K562 (cell line): ENCODE results near the gene ZNF862. TPM values are rescaled to one million over a fixed set of nuclear protein-coding genes. Genes with fewer than 3 reads are reported as not detected.
A peak's percentile ranks its signal among the peaks of the same experiment; 100 is the strongest.

Source experiments
- ATAC-seq: fragments of 200-7000 bp; cut with Tn5 transposase; 3 replicates; pipeline ENCODE4 v1.9.1; 2020; ENCODE audit warnings: moderate library complexity
- BruUV-seq: library from RNA; stranded (reverse); fragments of 400-500 nt; replicated peaks from 2 replicates; lab custom pipeline; 2021; lab: Mats Ljungman, UMichigan
- CTCF ChIA-PET: fragments of 300-600 bp; formaldehyde crosslinking; extraction: SDS; loops from one replicate; lab custom pipeline; 2021; ENCODE audit warnings: low intra/inter-chr PET ratio; lab: Yijun Ruan, JAX
- POLR2A ChIA-PET: fragments of 300-600, 350-650 bp; sonication (Branson Sonifier 250); formaldehyde crosslinking; extraction: SDS; loops from one replicate; lab custom pipeline; 2021; ENCODE audit warnings: antibody characterized with exemption, inconsistent platforms; lab: Yijun Ruan, JAX
- DNase-seq, 4 experiments: peaks; one replicate each; pipeline versions ENCODE4 v3.0.0 to v3.0.0-alpha.2; 2011 to 2018; ENCODE audit warnings: low spot score in 3 of 4, mixed read lengths in 3 of 4; ENCODE audit errors: extremely low read depth in 1 of 4
- FAIRE-seq: peaks from 2 replicates; lab custom pipeline; 2011; peaks lifted over from hg19 to GRCh38; lab: Jason Lieb, UNC
- H2AFZ ChIP-seq: 2 replicates; pipeline ENCODE4 v1.6.0; 2011; ENCODE audit warnings: low read depth, low read length, control low read depth, inconsistent platforms
- H3K27ac ChIP-seq: fragments of 200-600 bp; 3 replicates; pipeline ENCODE4 v1.8.0; 2011; ENCODE audit warnings: low read depth, mild to moderate bottlenecking, control low read depth, inconsistent platforms, low read length, moderate library complexity, mixed read lengths; ENCODE audit errors: extremely low read depth
- H3K27me3 ChIP-seq, 2 experiments: fragments of 300-600 bp in 1 of 2; 2 replicates in 1 of 2; 3 replicates in 1 of 2; pipeline versions ENCODE4 v1.6.0 to v1.8.0; 2011; ENCODE audit warnings: inconsistent platforms in 2 of 2, low read length in 2 of 2, mild to moderate bottlenecking in 1 of 2, mixed read lengths in 1 of 2, moderate library complexity in 1 of 2; ENCODE audit not compliant: control insufficient read depth in 2 of 2, insufficient read depth in 2 of 2
- H3K36me3 ChIP-seq: fragments of 300-600 bp; 3 replicates; pipeline ENCODE4 v1.8.0; 2011; ENCODE audit warnings: mild to moderate bottlenecking, low read length, inconsistent platforms; ENCODE audit not compliant: control insufficient read depth, insufficient read depth
- H3K4me1 ChIP-seq, 2 experiments: fragments of 200-600 bp in 1 of 2; replicated peaks in 1 of 2; 2 replicates in 1 of 2; 3 replicates in 1 of 2; pipeline versions ENCODE4 v1.5.1 to v1.8.0; 2011; ENCODE audit warnings: inconsistent platforms in 2 of 2, low read length in 2 of 2, mild to moderate bottlenecking in 1 of 2, mixed read lengths in 1 of 2, moderate library complexity in 1 of 2; ENCODE audit not compliant: control insufficient read depth in 2 of 2, insufficient read depth in 2 of 2
- H3K4me2 ChIP-seq: 2 replicates; pipeline ENCODE4 v1.6.1; 2011; ENCODE audit warnings: low read length, control low read depth, inconsistent platforms, mixed read lengths; ENCODE audit not compliant: insufficient read depth
- H3K4me3 ChIP-seq: fragments of 200-600 bp; sonication (generic), shearing (Covaris generic); 2 replicates; pipeline ENCODE4 v1.5.1; 2016; ENCODE audit warnings: control low read depth, inconsistent platforms
- H3K79me2 ChIP-seq: fragments of 200-600 bp; 3 replicates; pipeline ENCODE4 v1.8.0; 2011; ENCODE audit warnings: low read length, inconsistent platforms; ENCODE audit not compliant: control insufficient read depth, insufficient read depth
- H3K9ac ChIP-seq, 2 experiments: 2 replicates each; pipeline versions ENCODE4 v1.6.0 to v1.6.1; 2011; ENCODE audit warnings: low read depth in 2 of 2, low read length in 2 of 2, control low read depth in 1 of 2, inconsistent platforms in 1 of 2, mild to moderate bottlenecking in 1 of 2, mixed read lengths in 1 of 2; ENCODE audit not compliant: insufficient read depth in 1 of 2
- H3K9me1 ChIP-seq: one replicate; pipeline ENCODE4 v1.6.0; 2011; ENCODE audit warnings: inconsistent platforms, mild to moderate bottlenecking, low read length, moderate library complexity; ENCODE audit not compliant: control insufficient read depth, insufficient read depth
- H3K9me3 ChIP-seq: replicated peaks from 2 replicates; pipeline ENCODE4 v1.5.1; 2011; ENCODE audit warnings: low read depth, low read length, inconsistent platforms; ENCODE audit not compliant: control insufficient read depth, insufficient read depth
- H4K20me1 ChIP-seq: replicated peaks from 2 replicates; pipeline ENCODE4 v1.6.1; 2011; ENCODE audit warnings: low read length, inconsistent platforms, mixed read lengths; ENCODE audit not compliant: control insufficient read depth, insufficient read depth
- ARID3B ChIP-seq: fragments of 250-450 bp; sonication (Bioruptor Pico); IDR thresholded peaks from 2 replicates; pipeline ENCODE4 v1.4.0; 2020; ENCODE audit warnings: borderline replicate concordance
- ARNT ChIP-seq, 2 experiments: fragments of 450-650 bp; IDR thresholded peaks; 2 replicates each; pipeline ENCODE4 v1.6.1; 2016; ENCODE audit warnings: mild to moderate bottlenecking in 1 of 2
- ATF1 ChIP-seq, 2 experiments: fragments of 450-650 bp in 1 of 2; IDR thresholded peaks; 2 replicates each; pipeline ENCODE4 v1.6.1; 2016; ENCODE audit warnings: missing compliant biosample characterization in 1 of 2, missing genetic modification characterization in 1 of 2
- ETS1 ChIP-seq: conservative IDR thresholded peaks from 2 replicates; pipeline ENCODE4 v1.6.1; 2011; ENCODE audit warnings: low read depth, mild to moderate bottlenecking, low read length; ENCODE audit not compliant: control insufficient read depth
- HNRNPLL ChIP-seq: fragments of 200-400 bp; formaldehyde crosslinking; IDR thresholded peaks from 2 replicates; pipeline ENCODE4 v1.6.1; 2017; ENCODE audit warnings: low read length, low read depth, mild to moderate bottlenecking; ENCODE audit not compliant: poor library complexity, severe bottlenecking
- LARP7 ChIP-seq: fragments of 450-650 bp; IDR thresholded peaks from 2 replicates; pipeline ENCODE4 v1.6.1; 2016
- TSC22D4 ChIP-seq: fragments of 450-650 bp; IDR thresholded peaks from 2 replicates; pipeline ENCODE4 v1.6.1; 2016; ENCODE audit warnings: missing genetic modification characterization, missing biosample characterization, control low read depth
- ZNF140 ChIP-seq: fragments of 250-450 bp; sonication (Bioruptor Pico); IDR thresholded peaks from 2 replicates; pipeline ENCODE4 v1.8.0; 2021; ENCODE audit warnings: moderate library complexity, mild to moderate bottlenecking, inconsistent platforms
- ZNF592 ChIP-seq: fragments of 450-650 bp; IDR thresholded peaks from 2 replicates; pipeline ENCODE4 v1.6.1; 2017; ENCODE audit warnings: antibody characterized with exemption, mild to moderate bottlenecking
- whole genome bisulfite sequencing: fragments of 100-300 bp; shearing (Covaris generic); methylation state at CpG from one replicate; pipeline ENCODE4 v1.1.6; 2016; ENCODE audit warnings: low coverage, mixed read lengths; ENCODE audit not compliant: insufficient coverage; ENCODE audit errors: missing lambda C conversion rate; 5-methylcytosine and 5-hydroxymethylcytosine counted together
- in situ Hi-C: fragments of 300-500 bp; cut with MboI; formaldehyde crosslinking; loops from 4 replicates; pipeline ENCODE4 v1.15.0; 2018; ENCODE audit warnings: inconsistent platforms, mixed read lengths
- intact Hi-C: fragments of 100-400 bp; cut with micrococcal nuclease; formaldehyde crosslinking; loops from 2 replicates; pipeline ENCODE4 v1.14.2; 2022
- polyA plus RNA-seq, 8 experiments: library from polyadenylated mRNA; depleted of rRNA in 4 of 8; stranded (reverse) in 5 of 8; unstranded in 3 of 8; fragments of >200 nt; fragmentation: Nextera tagmentation in 2 of 8; fragmentation: Illumina TruSeq in 1 of 8; extraction: Ambion mirVana in 2 of 8; extraction: Trizol in 1 of 8; gene quantifications; 2 replicates each; pipeline versions ENCODE4 v1.2.1 to v1.2.3, GENCODE V29; 2011 to 2014; ENCODE audit warnings: inconsistent platforms in 1 of 8, missing spikeins in 1 of 8
- total RNA-seq, 7 experiments: library from RNA; depleted of rRNA in 6 of 7; stranded (reverse); fragments of >200 nt in 6 of 7; fragmentation: Illumina TruSeq in 2 of 7; extraction: Trizol in 2 of 7; gene quantifications; 2 replicates each; pipeline versions ENCODE4 v1.2.1 to v1.2.3, GENCODE V29; 2011 to 2021; ENCODE audit warnings: low replicate concordance in 1 of 7

ZNF862 gene
- total and polyA plus RNA-seq, 9 of the 15 experiments (the other 6 are each of a cell fraction or from before 2014, with no cell fraction given): 1.1 to 3.9 (median 2.6) TPM

GRCh38 chr7:149860821-149861727, 22.9 kb downstream of the ZNF862 start (continued):
- no peak for TF ChIP-seq ZNF592

GRCh38 chr7:149861728-149862045, 23.5 kb downstream of the ZNF862 start:
- Histone ChIP-seq H3K4me1 (peaks cover 0 to 16% of the 10 kb centered on the region in 2 experiments; a peak in 3 of 5 replicates), H3K27ac (no peak overlapping the region), H3K9me3 (no peaks in the 10 kb centered on the region), H3K9ac (peak overlapping the region in 1 of 2 experiments; percentile 52; a peak in 2 of 4 replicates), H3K27me3 (peaks cover 52 to 72% of the 10 kb centered on the region in 2 experiments), H3K9me1 (peaks cover 2% of the 10 kb centered on the region), H3K36me3 (no peaks in the 10 kb centered on the region), H3K4me3 (no peak overlapping the region), H3K79me2 (no peaks in the 10 kb centered on the region), H4K20me1 (peaks cover 35% of the 10 kb centered on the region), H2AFZ (no peak overlapping the region; the same call in 1 of the 2 replicates), H3K4me2 (no peak overlapping the region)
- intact Hi-C loops: loop anchor here (5.0 kb wide), 1 partner anchor 416 kb away; no protein-coding TSS in a partner anchor
- peak; percentile 10; the same call in 2 of the 3 replicates for ATAC-seq
- in situ Hi-C loops: loop anchor here (25.0 kb wide), 1 partner anchor 176 kb away; no protein-coding TSS in a partner anchor
- POLR2A ChIA-PET: interaction anchor here (0.6 to 1.0 kb wide), 3 partner anchors 15 to 474 kb away, joined by 3 to 4 read pairs (median 4); no protein-coding TSS in a partner anchor
- no peak for DNase-seq
- BruUV-seq: no TSS peak
- FAIRE-seq: no peak
- 24% methylated on average over 16 of the region's 16 CpGs for WGBS
- CTCF ChIA-PET: interaction anchor here (1.2 kb wide), 1 partner anchor 414 kb away, joined by 8 read pairs; no protein-coding TSS in a partner anchor
- no peak for TF ChIP-seq LARP7
- TF ChIP-seq ARNT (IDR thresholded peaks at IDR 0.05): no peak
- TF ChIP-seq TSC22D4 (tag): no peak
- no peak; the same call in none of the 2 replicates for TF ChIP-seq ETS1
- no peak for TF ChIP-seq ZNF140 (CRISPR knock-in tag)
- no peak for TF ChIP-seq ARID3B
- TF ChIP-seq HNRNPLL: no peak
- no peak for TF ChIP-seq ATF1 (CRISPR knock-in tag; IDR thresholded peaks at IDR 0.05)
- TF ChIP-seq ATF1 (tag; IDR thresholded peaks at IDR 0.05): peak; percentile 39; the same call in 1 of the 2 replicates
